ENCODE data around the gene CD1C. TPM values are rescaled to one million over a fixed set of nuclear protein-coding genes. Genes with fewer than 3 reads are reported as not detected.

The CD1C gene
- total RNA-seq, 1 donor from 2014 or later: 6.7 TPM

GRCh38 chr1:158283965-158284364, 5.8 kb upstream of the CD1C start:
- no peak for TF ChIP-seq CTCF (IDR thresholded peaks at IDR 0.05)
- intact Hi-C loops (cut with DNase I): no loop called here
- no peaks in the 10 kb centered on the region for H3K36me3 ChIP-seq
- ATAC-seq (peak; percentile 34), DNase-seq (no peak)
- no peaks in the 10 kb centered on the region for H3K4me1 ChIP-seq
- H3K4me3 ChIP-seq: no peak overlapping the region
- no peaks in the 10 kb centered on the region for H3K9me3 ChIP-seq
- H3K27me3 ChIP-seq: no peaks in the 10 kb centered on the region
- no peak overlapping the region for H3K27ac ChIP-seq

GRCh38 chr1:158285756-158286241, 3.9 kb upstream of the CD1C start:
- peak; percentile 96 for ATAC-seq
- Histone ChIP-seq H3K27me3 (no peaks in the 10 kb centered on the region), H3K36me3 (no peaks in the 10 kb centered on the region), H3K4me1 (no peaks in the 10 kb centered on the region), H3K9me3 (no peaks in the 10 kb centered on the region), H3K4me3 (no peak overlapping the region), H3K27ac (peak overlapping the region; percentile 30)
- intact Hi-C loops (cut with DNase I): no loop called here
- peak; percentile 71 for DNase-seq
- TF ChIP-seq CTCF (IDR thresholded peaks at IDR 0.05): no peak

- ATAC-seq (no peak), DNase-seq (no peak)
- Histone ChIP-seq H3K4me1 (no peaks in the 10 kb centered on the region), H3K27ac (peak overlapping the region; percentile 30), H3K4me3 (no peak overlapping the region), H3K36me3 (no peaks in the 10 kb centered on the region), H3K27me3 (no peaks in the 10 kb centered on the region), H3K9me3 (no peaks in the 10 kb centered on the region)
- intact Hi-C loops (cut with DNase I): no loop called here
- TF ChIP-seq CTCF (IDR thresholded peaks at IDR 0.05): no peak
These were observed 3.2 kb upstream of the CD1C start for GRCh38 chr1:158286487-158286886.

- DNase-seq (no peak), ATAC-seq (no peak)
- intact Hi-C loops (cut with DNase I): no loop called here
- Histone ChIP-seq H3K27ac (no peak overlapping the region), H3K27me3 (no peaks in the 10 kb centered on the region), H3K4me3 (no peak overlapping the region), H3K36me3 (no peaks in the 10 kb centered on the region), H3K4me1 (no peaks in the 10 kb centered on the region), H3K9me3 (no peaks in the 10 kb centered on the region)
- TF ChIP-seq CTCF (IDR thresholded peaks at IDR 0.05): no peak
These were observed 2.8 kb upstream of the CD1C start for GRCh38 chr1:158286941-158287346.

GRCh38 chr1:158290321-158290844, 660 bp downstream of the CD1C start:
- Histone ChIP-seq H3K36me3 (no peaks in the 10 kb centered on the region), H3K4me3 (no peak overlapping the region), H3K27me3 (no peaks in the 10 kb centered on the region), H3K9me3 (no peaks in the 10 kb centered on the region), H3K4me1 (no peaks in the 10 kb centered on the region), H3K27ac (no peak overlapping the region)
- no peak for TF ChIP-seq CTCF (IDR thresholded peaks at IDR 0.05)
- ATAC-seq: peak; percentile 28
- intact Hi-C loops (cut with DNase I): no loop called here
- no peak for DNase-seq

GRCh38 chr1:158295791-158296190, 6.1 kb downstream of the CD1C start:
- ATAC-seq: peak; percentile 12

More at GRCh38 chr1:158295791-158296190, 6.1 kb downstream of the CD1C start:
- no peak for TF ChIP-seq CTCF (IDR thresholded peaks at IDR 0.05)
- no peak overlapping the region for H3K27ac ChIP-seq
- no peak for DNase-seq
- no peaks in the 10 kb centered on the region for H3K27me3 ChIP-seq
- intact Hi-C loops (cut with DNase I): no loop called here
- no peaks in the 10 kb centered on the region for H3K4me1 ChIP-seq
- H3K4me3 ChIP-seq: no peak overlapping the region
- H3K9me3 ChIP-seq: no peaks in the 10 kb centered on the region
- H3K36me3 ChIP-seq: no peaks in the 10 kb centered on the region
